ENCODE results near the gene EMP2. TPM values are rescaled to one million over a fixed set of nuclear protein-coding genes. Genes with fewer than 3 reads are reported as not detected.

Gene EMP2
- total RNA-seq, 2 experiments from 2014 or later = not detected

DNA sequence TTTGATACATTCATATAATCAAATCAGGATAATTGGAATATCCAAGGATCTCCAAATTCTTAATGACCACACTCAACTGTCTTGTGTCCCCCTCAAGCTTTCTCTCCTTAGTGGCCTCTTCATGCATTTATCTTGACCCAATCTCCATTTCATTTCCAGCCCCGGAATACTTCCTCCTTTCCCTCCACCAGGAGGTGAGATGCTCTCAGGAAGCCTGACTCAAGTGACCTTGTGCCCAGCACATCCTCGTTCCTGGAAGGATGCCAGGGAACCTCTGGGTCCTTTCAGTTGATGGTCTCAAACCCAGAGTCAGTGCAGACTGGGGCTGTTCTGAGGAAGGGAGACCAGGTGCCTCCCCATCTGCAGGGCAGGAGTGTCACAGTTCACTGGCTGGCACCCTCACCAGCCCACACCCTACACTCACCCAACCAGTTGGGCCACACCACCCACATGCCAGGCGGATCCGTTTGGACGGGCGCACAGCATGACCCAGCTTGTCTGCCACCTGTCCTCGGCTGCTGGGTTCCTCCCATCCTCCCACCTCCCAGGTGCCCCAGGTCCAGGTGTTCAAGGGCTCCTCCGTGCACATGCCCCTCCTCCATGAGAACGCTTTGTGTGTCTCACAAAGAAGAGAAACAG is 14.0 kb upstream of the EMP2 start:
- H3K36me3 Mint-ChIP-seq (ENCODE audit: low read depth) = no peaks in the 10 kb centered on the region
- ChIA-PET CTCF (no interaction called here), POLR2A (no interaction called here)
- DNase-seq = no peak
- no peaks in the 10 kb centered on the region for H3K4me1 Mint-ChIP-seq (ENCODE audit: low read depth)
- TF ChIP-seq, protein P1, sequence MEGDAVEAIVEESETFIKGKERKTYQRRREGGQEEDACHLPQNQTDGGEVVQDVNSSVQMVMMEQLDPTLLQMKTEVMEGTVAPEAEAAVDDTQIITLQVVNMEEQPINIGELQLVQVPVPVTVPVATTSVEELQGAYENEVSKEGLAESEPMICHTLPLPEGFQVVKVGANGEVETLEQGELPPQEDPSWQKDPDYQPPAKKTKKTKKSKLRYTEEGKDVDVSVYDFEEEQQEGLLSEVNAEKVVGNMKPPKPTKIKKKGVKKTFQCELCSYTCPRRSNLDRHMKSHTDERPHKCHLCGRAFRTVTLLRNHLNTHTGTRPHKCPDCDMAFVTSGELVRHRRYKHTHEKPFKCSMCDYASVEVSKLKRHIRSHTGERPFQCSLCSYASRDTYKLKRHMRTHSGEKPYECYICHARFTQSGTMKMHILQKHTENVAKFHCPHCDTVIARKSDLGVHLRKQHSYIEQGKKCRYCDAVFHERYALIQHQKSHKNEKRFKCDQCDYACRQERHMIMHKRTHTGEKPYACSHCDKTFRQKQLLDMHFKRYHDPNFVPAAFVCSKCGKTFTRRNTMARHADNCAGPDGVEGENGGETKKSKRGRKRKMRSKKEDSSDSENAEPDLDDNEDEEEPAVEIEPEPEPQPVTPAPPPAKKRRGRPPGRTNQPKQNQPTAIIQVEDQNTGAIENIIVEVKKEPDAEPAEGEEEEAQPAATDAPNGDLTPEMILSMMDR (IDR thresholded peaks at IDR 0.05) = no peak
- no peak overlapping the region for H3K4me3 Mint-ChIP-seq
- intact Hi-C loops (cut with micrococcal nuclease) = no loop called here
- H3K9me3 Mint-ChIP-seq = no peaks in the 10 kb centered on the region
- no peak for ATAC-seq
- H3K27ac Mint-ChIP-seq = no peak overlapping the region
- H3K27me3 Mint-ChIP-seq = peaks cover 6% of the 10 kb centered on the region

DNA sequence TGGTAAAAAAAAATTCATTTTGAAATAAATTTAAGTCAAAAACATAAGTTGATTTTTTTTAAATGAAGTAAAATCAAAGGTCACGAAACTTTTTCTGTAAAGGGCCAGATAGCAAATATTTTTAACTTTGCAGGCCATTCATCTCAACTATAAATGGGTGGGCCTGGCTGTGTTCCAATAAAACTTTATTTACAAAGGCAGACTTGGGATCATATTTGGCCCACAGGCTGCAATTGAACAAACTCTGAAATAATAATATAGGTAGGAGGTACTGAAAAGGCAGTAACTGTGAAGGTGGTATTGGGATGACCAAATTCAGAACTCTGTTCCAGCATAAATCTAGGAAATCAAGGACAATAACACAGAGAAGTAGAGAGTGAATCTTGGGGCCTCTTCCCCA is 12.2 kb upstream of the EMP2 start:
- no peak for DNase-seq
- H3K4me3 Mint-ChIP-seq = no peak overlapping the region
- intact Hi-C loops (cut with micrococcal nuclease) = no loop called here
- ATAC-seq = no peak
- H3K27ac Mint-ChIP-seq = no peak overlapping the region
- no peaks in the 10 kb centered on the region for H3K4me1 Mint-ChIP-seq (ENCODE audit: low read depth)
- peaks cover 8% of the 10 kb centered on the region for H3K27me3 Mint-ChIP-seq
- POLR2A ChIA-PET = no interaction called here
- no peaks in the 10 kb centered on the region for H3K36me3 Mint-ChIP-seq (ENCODE audit: low read depth)
- no peaks in the 10 kb centered on the region for H3K9me3 Mint-ChIP-seq
- CTCF ChIA-PET = no interaction called here
- TF ChIP-seq, protein P1 (IDR thresholded peaks at IDR 0.05) = no peak

DNA sequence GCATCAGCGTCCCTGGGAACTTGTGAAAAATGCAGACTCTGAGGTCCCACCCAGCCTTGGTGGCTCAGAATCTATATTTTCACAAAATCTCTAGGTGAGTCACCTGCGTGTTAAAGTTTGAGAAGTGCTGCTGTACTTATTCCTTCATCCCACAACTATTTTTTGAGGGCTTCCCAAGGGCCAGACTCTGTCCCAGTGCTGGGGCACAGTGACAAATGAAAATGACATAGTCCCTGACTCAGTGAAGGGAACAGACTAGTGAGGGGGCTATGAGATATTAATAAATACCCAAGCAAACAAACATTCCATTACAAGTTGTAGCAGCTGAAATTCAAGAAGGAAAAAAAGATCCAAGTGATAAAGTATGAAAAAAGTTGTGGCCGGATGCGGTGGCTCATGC is 9.9 kb upstream of the EMP2 start:
- Mint-ChIP-seq H3K9me3 (no peaks in the 10 kb centered on the region), H3K27ac (no peak overlapping the region), H3K27me3 (peaks cover 6% of the 10 kb centered on the region), H3K4me3 (no peak overlapping the region), H3K4me1 (ENCODE audit: low read depth) (no peaks in the 10 kb centered on the region), H3K36me3 (ENCODE audit: low read depth) (no peaks in the 10 kb centered on the region)
- POLR2A ChIA-PET = no interaction called here
- ATAC-seq (no peak), DNase-seq (no peak)
- CTCF ChIA-PET = no interaction called here
- intact Hi-C loops (cut with micrococcal nuclease) = no loop called here
- TF ChIP-seq, protein P1 (IDR thresholded peaks at IDR 0.05) = no peak

DNA sequence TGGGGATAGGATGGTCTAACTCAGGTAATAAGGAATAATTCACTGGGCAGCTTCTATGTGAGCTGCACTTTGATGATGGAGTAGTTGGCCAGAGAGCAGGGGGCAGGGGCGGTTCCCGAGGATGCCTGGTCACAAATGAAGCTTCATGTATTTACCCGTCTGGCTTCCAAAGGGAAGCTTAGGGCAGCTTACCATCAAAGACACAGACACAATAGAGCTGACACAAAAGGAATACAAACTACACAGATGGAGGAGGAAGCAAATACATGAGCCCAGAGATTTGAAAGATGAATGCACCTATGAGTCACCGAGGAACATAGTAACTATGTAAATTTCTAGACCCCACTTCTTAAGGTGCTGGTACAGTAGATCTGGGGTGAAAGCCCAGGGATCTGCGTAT is 8.7 kb upstream of the EMP2 start:
- Mint-ChIP-seq H3K27me3 (peaks cover 6% of the 10 kb centered on the region), H3K4me1 (ENCODE audit: low read depth) (no peaks in the 10 kb centered on the region), H3K27ac (no peak overlapping the region), H3K36me3 (ENCODE audit: low read depth) (no peaks in the 10 kb centered on the region), H3K9me3 (no peaks in the 10 kb centered on the region), H3K4me3 (no peak overlapping the region)
- DNase-seq = no peak
- ChIA-PET CTCF (no interaction called here), POLR2A (no interaction called here)
- intact Hi-C loops (cut with micrococcal nuclease) = no loop called here
- no peak for ATAC-seq
- TF ChIP-seq, protein P1 (IDR thresholded peaks at IDR 0.05) = no peak

DNA sequence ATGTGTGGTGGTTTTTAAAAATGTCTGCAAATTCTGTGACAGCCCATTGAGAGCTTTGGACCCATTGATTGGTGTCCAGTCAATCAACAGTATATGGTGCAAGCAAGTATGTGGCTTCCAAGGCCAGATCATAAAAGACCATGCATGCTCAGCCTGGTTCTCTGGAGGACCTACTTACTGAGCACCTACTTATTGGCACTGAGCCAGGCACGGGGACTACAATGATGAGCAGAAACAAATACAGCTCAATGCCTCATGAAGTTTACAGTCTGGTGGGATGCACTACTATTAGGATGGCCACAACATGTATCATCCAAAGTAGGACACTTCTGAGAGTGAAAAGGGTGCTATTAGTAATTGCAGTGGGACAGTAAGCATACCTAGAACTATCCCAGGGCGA is 7.2 kb upstream of the EMP2 start:
- no peak for DNase-seq
- ChIA-PET POLR2A (no interaction called here), CTCF (no interaction called here)
- no peak for ATAC-seq
- no peaks in the 10 kb centered on the region for H3K4me1 Mint-ChIP-seq (ENCODE audit: low read depth)
- no peak overlapping the region for H3K27ac Mint-ChIP-seq
- no peaks in the 10 kb centered on the region for H3K9me3 Mint-ChIP-seq
- no peaks in the 10 kb centered on the region for H3K36me3 Mint-ChIP-seq (ENCODE audit: low read depth)
- TF ChIP-seq, protein P1 (IDR thresholded peaks at IDR 0.05) = no peak
- intact Hi-C loops (cut with micrococcal nuclease) = no loop called here
- no peak overlapping the region for H3K4me3 Mint-ChIP-seq
- H3K27me3 Mint-ChIP-seq = peaks cover 14% of the 10 kb centered on the region
